CD4-positive, CD25-positive, alpha-beta regulatory T cell (primary cell): ENCODE measurements around the gene SLC25A39. TPM values are rescaled to one million over a fixed set of nuclear protein-coding genes. Genes with fewer than 3 reads are reported as not detected.

Experiments used
- ATAC-seq, 2 donors: fragments of 150-1000 bp; cut with Tn5 transposase; one replicate each; pipeline ENCODE4 v1.10.0; 2021; ENCODE audit warnings: low read depth in 2 of 2, moderate number of reproducible peaks in 2 of 2, moderate library complexity in 1 of 2
- DNase-seq, 3 donors: peaks; one replicate each; pipeline versions ENCODE4 v3.0.0 to v3.0.0-alpha.2; 2012 to 2022; ENCODE audit warnings: mixed read lengths in 1 of 3
- H3K27ac ChIP-seq: one replicate; pipeline ENCODE4 v1.7.0; 2013; ENCODE audit warnings: mild to moderate bottlenecking, low read length; ENCODE audit not compliant: insufficient read depth, poor library complexity, severe bottlenecking
- H3K27me3 ChIP-seq: one replicate; pipeline ENCODE4 v1.7.0; 2013; ENCODE audit warnings: low read length; ENCODE audit not compliant: control insufficient read depth, insufficient read depth
- H3K36me3 ChIP-seq: one replicate; pipeline ENCODE4 v1.7.0; 2013; ENCODE audit warnings: mild to moderate bottlenecking, low read length, moderate library complexity; ENCODE audit not compliant: control insufficient read depth, insufficient read depth
- H3K4me1 ChIP-seq: 2 replicates; pipeline ENCODE4 v1.7.0; 2013; ENCODE audit warnings: mild to moderate bottlenecking, low read length; ENCODE audit not compliant: insufficient read depth, control insufficient read depth, poor library complexity, severe bottlenecking
- H3K4me3 ChIP-seq: one replicate; pipeline ENCODE4 v1.7.0; 2013; ENCODE audit warnings: low read depth, mild to moderate bottlenecking, low read length, moderate library complexity
- H3K9me3 ChIP-seq, 2 experiments: 1 replicate in 1 of 2; 2 replicates in 1 of 2; pipeline ENCODE4 v1.7.0; 2013; ENCODE audit warnings: low read length in 2 of 2, mild to moderate bottlenecking in 1 of 2, moderate library complexity in 1 of 2; ENCODE audit not compliant: control insufficient read depth in 2 of 2
- H3K27ac Mint-ChIP-seq, 3 donors: one replicate each; pipeline ENCODE4 v1.8.0; 2020 to 2022; ENCODE audit warnings: mild to moderate bottlenecking in 3 of 3, mixed read lengths in 3 of 3, moderate library complexity in 2 of 3
- H3K27me3 Mint-ChIP-seq: one replicate; pipeline ENCODE4 v1.8.0; 2022; ENCODE audit warnings: mild to moderate bottlenecking, mixed read lengths
- H3K36me3 Mint-ChIP-seq: one replicate; pipeline ENCODE4 v1.8.0; 2020; ENCODE audit warnings: mixed read lengths
- H3K4me1 Mint-ChIP-seq, 4 donors: one replicate each; pipeline ENCODE4 v1.8.0; 2020 to 2022; ENCODE audit warnings: mixed read lengths in 4 of 4, mild to moderate bottlenecking in 1 of 4
- H3K4me3 Mint-ChIP-seq, 4 donors: one replicate each; pipeline ENCODE4 v1.8.0; 2020 to 2022; ENCODE audit warnings: mild to moderate bottlenecking in 4 of 4, mixed read lengths in 4 of 4, moderate library complexity in 3 of 4
- H3K9me3 Mint-ChIP-seq, 7 donors: one replicate each; pipeline ENCODE4 v1.8.0; 2020 to 2022; ENCODE audit warnings: mixed read lengths in 7 of 7, mild to moderate bottlenecking in 3 of 7, moderate library complexity in 2 of 7
- polyA plus RNA-seq, 4 donors: library from polyadenylated mRNA; unstranded; fragments of 300-500 nt; fragmentation: Illumina TruSeq; gene quantifications; one replicate each; pipeline ENCODE4 v1.2.3, GENCODE V29; 2021
- total RNA-seq: library from RNA; stranded (reverse); gene quantifications from one replicate; pipeline ENCODE4 v1.2.3, GENCODE V29; 2022

Gene SLC25A39
- total and polyA plus RNA-seq, 5 donors from 2014 or later, result 64.7 to 112 (median 97.0) TPM

DNA sequence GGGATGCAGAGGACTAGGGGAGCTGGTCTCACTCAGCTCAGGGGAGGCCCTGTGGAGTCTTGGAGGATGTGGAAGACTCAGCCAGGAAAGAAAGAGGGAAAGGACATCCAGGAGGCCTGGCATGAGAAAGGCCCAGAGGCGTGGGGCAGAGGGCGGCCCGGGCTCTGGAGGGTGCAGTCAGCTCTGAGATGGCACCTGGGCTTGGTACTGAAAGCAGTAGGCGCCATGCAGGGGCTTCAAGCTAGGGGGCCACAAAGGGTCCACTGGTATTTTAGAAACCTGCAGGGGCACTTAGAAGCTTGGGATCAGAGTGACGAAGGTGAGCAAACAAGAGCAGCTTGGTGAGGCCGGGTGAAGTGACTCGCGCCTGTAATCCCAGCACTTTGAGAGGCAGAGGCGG, 33.4 kb upstream of the SLC25A39 start:
- H3K4me3 Mint-ChIP-seq, result no peak overlapping the region
- Histone ChIP-seq H3K27ac (no peak overlapping the region), H3K36me3 (no peaks in the 10 kb centered on the region), H3K27me3 (no peaks in the 10 kb centered on the region), H3K4me3 (no peak overlapping the region), H3K9me3 (no peaks in the 10 kb centered on the region), H3K4me1 (peaks cover 15% of the 10 kb centered on the region)
- DNase-seq (no peak), ATAC-seq (no peak)
- H3K36me3 Mint-ChIP-seq, result no peaks in the 10 kb centered on the region
- H3K4me1 Mint-ChIP-seq, result peaks cover 0 to 17% (median 0%) of the 10 kb centered on the region in 4 donors
- no peak overlapping the region for H3K27ac Mint-ChIP-seq
- H3K27me3 Mint-ChIP-seq, result peaks cover 24% of the 10 kb centered on the region
- no peaks in the 10 kb centered on the region for H3K9me3 Mint-ChIP-seq

DNA sequence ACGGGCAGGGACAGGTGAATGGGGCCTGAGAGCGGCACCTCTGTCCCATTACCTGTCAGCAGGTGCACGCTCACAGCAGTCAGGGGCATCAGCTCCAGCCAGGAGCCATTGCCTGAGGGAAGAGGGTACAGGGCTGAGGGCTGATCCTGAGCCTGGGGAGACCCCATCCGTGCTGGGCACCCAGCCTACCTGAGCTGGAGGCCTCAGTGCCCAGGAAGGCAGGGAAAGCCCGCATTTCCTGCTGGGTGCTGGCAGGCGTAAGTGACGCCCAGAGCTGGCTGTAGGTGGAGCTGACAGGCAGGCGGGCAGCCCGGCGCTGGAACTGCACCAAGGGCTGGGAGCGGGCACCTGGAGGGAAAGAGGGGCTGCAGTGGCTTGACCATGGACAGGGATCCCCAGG, 31.6 kb upstream of the SLC25A39 start:
- Mint-ChIP-seq H3K9me3 (peaks cover 0 to 2% (median 0%) of the 10 kb centered on the region in 7 donors), H3K4me3 (peak overlapping the region in 1 of 4 donors; percentile 47), H3K4me1 (peaks cover 0 to 20% (median 1%) of the 10 kb centered on the region in 4 donors), H3K27me3 (peaks cover 22% of the 10 kb centered on the region), H3K27ac (no peak overlapping the region), H3K36me3 (no peaks in the 10 kb centered on the region)
- ATAC-seq, result no peak
- H3K4me3 ChIP-seq, result no peak overlapping the region
- H3K4me1 ChIP-seq, result peaks cover 7% of the 10 kb centered on the region
- DNase-seq, result no peak
- H3K9me3 ChIP-seq, result no peaks in the 10 kb centered on the region
- no peaks in the 10 kb centered on the region for H3K36me3 ChIP-seq
- H3K27ac ChIP-seq, result no peak overlapping the region
- H3K27me3 ChIP-seq, result no peaks in the 10 kb centered on the region

DNA sequence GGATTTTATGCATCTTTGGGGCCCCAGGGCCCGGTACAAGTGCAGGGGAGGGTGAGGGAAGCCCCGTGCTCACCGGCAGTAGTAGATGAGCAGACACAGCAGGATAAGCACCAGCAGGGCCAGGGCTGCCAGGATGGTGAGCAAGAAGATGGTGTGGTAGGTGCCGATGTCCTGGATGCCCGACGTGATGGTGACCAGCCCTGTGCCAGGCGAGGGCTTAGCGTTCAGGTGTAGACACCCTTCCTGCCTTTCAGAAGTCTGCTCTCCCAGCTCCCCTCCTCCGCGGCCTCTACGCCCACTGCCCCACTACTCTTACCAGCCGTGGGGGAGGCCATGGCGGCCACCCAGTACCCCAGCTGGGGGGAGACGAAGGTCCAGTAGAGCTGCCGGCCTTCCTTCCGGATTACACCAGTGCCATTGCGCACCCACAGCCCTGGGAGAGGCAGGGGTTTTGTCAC, 31.0 kb upstream of the SLC25A39 start:
- Mint-ChIP-seq H3K27me3 (peaks cover 21% of the 10 kb centered on the region), H3K9me3 (peaks cover 0 to 2% (median 0%) of the 10 kb centered on the region in 7 donors), H3K4me1 (peaks cover 0 to 20% (median 1%) of the 10 kb centered on the region in 4 donors), H3K36me3 (no peaks in the 10 kb centered on the region), H3K4me3 (peak overlapping the region in 3 of 4 donors; percentile 60 to 73 (median 70)), H3K27ac (no peak overlapping the region)
- DNase-seq (no peak), ATAC-seq (no peak)
- H3K36me3 ChIP-seq, result no peaks in the 10 kb centered on the region
- no peak overlapping the region for H3K4me3 ChIP-seq
- H3K4me1 ChIP-seq, result peaks cover 7% of the 10 kb centered on the region
- H3K27ac ChIP-seq, result no peak overlapping the region
- no peaks in the 10 kb centered on the region for H3K9me3 ChIP-seq
- H3K27me3 ChIP-seq, result no peaks in the 10 kb centered on the region

DNA sequence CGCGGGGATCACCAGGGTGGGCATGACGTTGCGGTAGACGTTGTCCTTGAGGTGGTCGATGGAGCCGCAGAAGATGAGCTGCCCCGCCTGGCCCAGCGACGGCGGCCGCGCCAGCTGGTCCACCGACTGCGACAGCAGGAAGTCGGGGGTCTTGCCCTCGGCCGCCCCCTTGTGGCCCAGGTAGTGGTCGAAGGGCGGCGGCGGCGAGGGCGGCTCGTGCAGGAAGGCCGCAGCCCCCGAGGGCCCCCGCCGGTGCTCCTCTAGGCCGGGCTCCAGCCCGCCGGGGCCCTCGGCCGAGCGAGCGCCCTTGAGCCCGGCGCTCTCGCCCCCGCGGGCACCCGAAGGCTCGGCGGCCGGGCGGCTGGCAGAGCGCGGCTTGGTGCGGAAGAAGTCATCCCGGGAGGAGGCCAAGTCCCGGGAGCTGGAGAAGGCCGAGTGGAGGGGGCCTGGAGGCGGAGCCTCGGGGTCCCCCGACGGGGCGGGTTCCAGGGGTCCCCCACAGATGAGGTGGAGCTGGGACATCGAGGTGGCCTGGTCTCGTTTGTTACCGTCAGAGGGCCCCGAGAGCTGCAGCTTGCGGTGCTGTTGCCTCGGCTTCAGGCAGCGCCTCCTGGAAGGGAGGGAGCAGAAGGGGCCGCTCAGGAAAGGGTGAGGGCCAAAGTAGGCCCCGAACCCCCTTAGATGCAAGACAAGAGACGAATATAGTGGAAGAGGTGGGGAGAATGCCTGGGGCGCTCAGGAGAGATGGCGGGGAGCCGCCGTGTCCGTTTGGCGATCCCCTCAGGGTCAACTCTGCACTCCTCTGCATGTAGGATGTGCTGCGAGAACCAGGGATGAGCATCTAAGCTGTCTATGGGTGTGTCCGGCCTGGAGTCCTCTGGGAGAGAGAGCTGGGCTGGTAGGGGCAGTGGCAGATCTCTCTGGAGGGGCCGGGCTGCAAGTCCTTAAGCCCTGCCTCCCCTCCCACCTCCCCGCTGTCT, 30.2 kb upstream of the SLC25A39 start:
- H3K4me1 ChIP-seq, result peaks cover 7% of the 10 kb centered on the region
- H3K27ac ChIP-seq, result no peak overlapping the region
- H3K36me3 ChIP-seq, result no peaks in the 10 kb centered on the region
- no peak overlapping the region for H3K4me3 ChIP-seq
- H3K27ac Mint-ChIP-seq, result no peak overlapping the region
- peak; percentile 35 for ATAC-seq
- H3K27me3 ChIP-seq, result no peaks in the 10 kb centered on the region
- H3K9me3 ChIP-seq, result no peaks in the 10 kb centered on the region
- DNase-seq, result peak; percentile 35 to 50 (median 48)
- H3K4me1 Mint-ChIP-seq, result peaks cover 0 to 20% (median 1%) of the 10 kb centered on the region in 4 donors
- H3K4me3 Mint-ChIP-seq, result peak overlapping the region; percentile 54 to 79 (median 72)
- peaks cover 0 to 2% (median 0%) of the 10 kb centered on the region in 7 donors for H3K9me3 Mint-ChIP-seq
- H3K27me3 Mint-ChIP-seq, result peaks cover 17% of the 10 kb centered on the region
- no peaks in the 10 kb centered on the region for H3K36me3 Mint-ChIP-seq

DNA sequence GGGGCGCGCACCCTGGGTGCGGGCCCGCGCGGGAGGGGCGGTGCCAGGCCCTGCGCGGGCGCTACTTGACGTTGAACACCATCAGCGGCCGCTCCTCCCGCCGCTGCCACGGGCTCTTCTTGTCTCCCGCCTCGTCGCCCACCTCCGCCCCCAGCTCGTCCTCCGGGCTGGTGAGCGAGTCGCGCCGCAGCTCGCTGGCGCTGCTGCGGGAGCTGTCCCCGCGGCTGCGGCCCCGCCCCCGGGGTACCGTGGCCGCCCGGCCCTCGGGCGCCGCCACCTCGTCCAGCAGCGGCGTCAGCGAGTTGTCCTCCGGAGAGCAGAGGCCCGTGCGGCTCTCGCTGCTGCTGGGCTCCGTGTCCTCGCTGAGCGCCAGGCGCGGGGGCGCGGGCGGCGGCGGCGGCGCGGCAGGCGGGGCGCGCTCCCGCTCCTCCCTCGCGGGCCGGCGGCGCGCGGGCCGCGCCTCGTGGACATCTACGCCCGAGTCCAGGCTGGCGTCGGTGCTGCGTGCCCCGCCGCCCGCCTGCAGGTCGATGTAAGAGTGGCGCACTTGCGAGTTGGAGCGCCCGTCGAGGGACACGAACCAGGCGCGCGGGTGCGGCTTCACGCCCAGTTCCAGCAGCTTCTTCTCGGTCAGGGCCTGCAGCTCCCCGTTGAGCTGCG, 29.2 kb upstream of the SLC25A39 start:
- peaks cover 17% of the 10 kb centered on the region for H3K27me3 Mint-ChIP-seq
- peaks cover 0 to 14% (median 1%) of the 10 kb centered on the region in 4 donors for H3K4me1 Mint-ChIP-seq
- peaks cover 0 to 2% (median 0%) of the 10 kb centered on the region in 7 donors for H3K9me3 Mint-ChIP-seq
- H3K36me3 Mint-ChIP-seq, result no peaks in the 10 kb centered on the region
- peaks cover 7% of the 10 kb centered on the region for H3K4me1 ChIP-seq
- H3K27me3 ChIP-seq, result no peaks in the 10 kb centered on the region
- no peaks in the 10 kb centered on the region for H3K9me3 ChIP-seq
- ATAC-seq (no peak), DNase-seq (peak in 1 of 3 donors; percentile 17)
- no peak overlapping the region for H3K4me3 ChIP-seq
- no peaks in the 10 kb centered on the region for H3K36me3 ChIP-seq
- H3K27ac ChIP-seq, result no peak overlapping the region
- H3K4me3 Mint-ChIP-seq, result peak overlapping the region in 3 of 4 donors; percentile 21 to 75 (median 61)
- H3K27ac Mint-ChIP-seq, result no peak overlapping the region

GRCh38 chr17:44352828-44353671, 28.4 kb upstream of the SLC25A39 start:
- no peaks in the 10 kb centered on the region for H3K36me3 ChIP-seq
- no peak overlapping the region for H3K4me3 ChIP-seq
- DNase-seq (no peak), ATAC-seq (no peak)
- Mint-ChIP-seq H3K36me3 (no peaks in the 10 kb centered on the region), H3K9me3 (peaks cover 0 to 2% (median 0%) of the 10 kb centered on the region in 7 donors), H3K4me1 (peaks cover 0 to 12% (median 1%) of the 10 kb centered on the region in 4 donors), H3K4me3 (peak overlapping the region; percentile 10 to 79 (median 64)), H3K27ac (peak overlapping the region; percentile 38 to 89 (median 86)), H3K27me3 (peaks cover 17% of the 10 kb centered on the region)
- no peaks in the 10 kb centered on the region for H3K27me3 ChIP-seq
- H3K4me1 ChIP-seq, result peaks cover 7% of the 10 kb centered on the region
- H3K9me3 ChIP-seq, result no peaks in the 10 kb centered on the region
- H3K27ac ChIP-seq, result no peak overlapping the region
